Measurements from ENCODE around the gene MS4A6E. TPM values are rescaled to one million over a fixed set of nuclear protein-coding genes. Genes with fewer than 3 reads are reported as not detected.

The MS4A6E gene
- total RNA-seq, 4 donors from 2014 or later = not detected

DNA sequence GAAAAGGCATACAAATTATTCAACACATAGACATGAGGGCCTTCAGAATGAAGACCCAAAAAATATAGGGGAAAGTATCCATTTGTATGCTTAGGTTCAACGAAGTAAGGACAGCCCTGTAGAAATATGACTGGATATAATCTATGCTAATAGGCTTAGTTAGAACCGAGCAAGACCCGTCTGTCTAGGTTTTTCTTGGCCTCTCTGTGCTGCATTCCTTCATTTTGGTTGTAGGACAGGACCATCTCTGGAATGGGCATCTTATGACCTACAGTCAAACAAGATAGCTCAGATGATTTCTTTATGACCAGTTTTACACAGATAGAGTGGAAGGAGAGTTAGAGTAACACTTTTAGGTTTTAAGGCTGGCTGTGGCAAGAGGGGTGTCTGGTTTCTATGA is 45.7 kb downstream of the MS4A6E start:
- H3K4me1 ChIP-seq = peaks cover 0 to 13% (median 0%) of the 10 kb centered on the region in 3 donors
- no peaks in the 10 kb centered on the region for H3K36me3 ChIP-seq
- no peaks in the 10 kb centered on the region for H3K9me3 ChIP-seq
- 67 to 74% methylated on average over 3 of the region's 3 CpGs for WGBS, 2 donors
- no peak overlapping the region for H3K27ac ChIP-seq
- intact Hi-C loops (cut with DNase I) = no loop called here
- DNase-seq = no peak
- H3K4me3 ChIP-seq = no peak overlapping the region
- H3K27me3 ChIP-seq = no peaks in the 10 kb centered on the region
- no peak for TF ChIP-seq POLR2A (IDR thresholded peaks at IDR 0.05)
- TF ChIP-seq, protein P1, sequence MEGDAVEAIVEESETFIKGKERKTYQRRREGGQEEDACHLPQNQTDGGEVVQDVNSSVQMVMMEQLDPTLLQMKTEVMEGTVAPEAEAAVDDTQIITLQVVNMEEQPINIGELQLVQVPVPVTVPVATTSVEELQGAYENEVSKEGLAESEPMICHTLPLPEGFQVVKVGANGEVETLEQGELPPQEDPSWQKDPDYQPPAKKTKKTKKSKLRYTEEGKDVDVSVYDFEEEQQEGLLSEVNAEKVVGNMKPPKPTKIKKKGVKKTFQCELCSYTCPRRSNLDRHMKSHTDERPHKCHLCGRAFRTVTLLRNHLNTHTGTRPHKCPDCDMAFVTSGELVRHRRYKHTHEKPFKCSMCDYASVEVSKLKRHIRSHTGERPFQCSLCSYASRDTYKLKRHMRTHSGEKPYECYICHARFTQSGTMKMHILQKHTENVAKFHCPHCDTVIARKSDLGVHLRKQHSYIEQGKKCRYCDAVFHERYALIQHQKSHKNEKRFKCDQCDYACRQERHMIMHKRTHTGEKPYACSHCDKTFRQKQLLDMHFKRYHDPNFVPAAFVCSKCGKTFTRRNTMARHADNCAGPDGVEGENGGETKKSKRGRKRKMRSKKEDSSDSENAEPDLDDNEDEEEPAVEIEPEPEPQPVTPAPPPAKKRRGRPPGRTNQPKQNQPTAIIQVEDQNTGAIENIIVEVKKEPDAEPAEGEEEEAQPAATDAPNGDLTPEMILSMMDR (IDR thresholded peaks at IDR 0.05) = no peak

- Histone ChIP-seq H3K36me3 (no peaks in the 10 kb centered on the region), H3K27me3 (no peaks in the 10 kb centered on the region), H3K27ac (no peak overlapping the region), H3K4me1 (peaks cover 0 to 11% (median 0%) of the 10 kb centered on the region in 3 donors), H3K9me3 (no peaks in the 10 kb centered on the region), H3K4me3 (no peak overlapping the region)
- intact Hi-C loops (cut with DNase I) = no loop called here
- DNase-seq = no peak
- TF ChIP-seq, protein P1 (IDR thresholded peaks at IDR 0.05) = no peak
- TF ChIP-seq POLR2A (IDR thresholded peaks at IDR 0.05) = no peak
- 92% methylated on average over 3 of the region's 3 CpGs for WGBS, 2 donors
These were observed 48.3 kb downstream of the MS4A6E start for GRCh38 chr11:60375316-60375715.

DNA sequence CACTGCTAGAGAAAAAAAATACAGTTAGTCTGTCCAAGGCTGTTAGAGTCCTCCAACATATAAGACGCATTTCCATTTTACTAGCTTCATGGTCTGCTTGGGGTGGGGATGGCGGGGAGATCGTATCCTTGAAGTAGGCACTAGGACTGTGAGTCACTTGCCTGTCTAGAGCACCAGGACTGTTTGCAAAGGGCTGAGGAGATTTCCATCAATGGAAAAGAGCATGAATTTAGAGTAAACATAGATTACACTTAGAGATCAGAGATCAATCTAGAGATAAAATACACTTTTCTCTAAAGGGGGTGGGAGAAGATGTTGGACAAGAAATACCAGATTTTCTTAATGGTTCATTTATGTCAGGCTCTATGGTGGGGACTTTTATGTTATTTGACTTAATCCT is 49.5 kb downstream of the MS4A6E start:
- H3K27me3 ChIP-seq = no peaks in the 10 kb centered on the region
- no peaks in the 10 kb centered on the region for H3K36me3 ChIP-seq
- no peak overlapping the region for H3K4me3 ChIP-seq
- peak overlapping the region in 1 of 4 donors; percentile 9 for H3K27ac ChIP-seq
- H3K4me1 ChIP-seq = no peaks in the 10 kb centered on the region
- DNase-seq = no peak
- intact Hi-C loops (cut with DNase I) = no loop called here
- TF ChIP-seq POLR2A (IDR thresholded peaks at IDR 0.05) = no peak
- TF ChIP-seq, protein P1 (IDR thresholded peaks at IDR 0.05) = no peak
- WGBS, 2 donors = 50 to 58% methylated on average over 3 of the region's 3 CpGs
- no peaks in the 10 kb centered on the region for H3K9me3 ChIP-seq

GRCh38 chr11:60377401-60378136 is 50.5 kb downstream of the MS4A6E start:
- no peaks in the 10 kb centered on the region for H3K36me3 ChIP-seq
- TF ChIP-seq, protein P1 (IDR thresholded peaks at IDR 0.05) = no peak
- TF ChIP-seq POLR2A (IDR thresholded peaks at IDR 0.05) = peak in 1 of 4 donors; percentile 33
- 78 to 89% methylated on average over 1 to 2 of the region's 2 CpGs for WGBS, 2 donors
- H3K27ac ChIP-seq = peak overlapping the region in 3 of 4 donors; percentile 9 to 68 (median 25)
- no peaks in the 10 kb centered on the region for H3K9me3 ChIP-seq
- H3K4me3 ChIP-seq = no peak overlapping the region
- DNase-seq = no peak
- intact Hi-C loops (cut with DNase I) = no loop called here
- H3K27me3 ChIP-seq = no peaks in the 10 kb centered on the region
- no peaks in the 10 kb centered on the region for H3K4me1 ChIP-seq

- Histone ChIP-seq H3K27ac (peak within 1 kb of the TSS in 3 of 4 donors; percentile 11 to 68 (median 25)), H3K4me3 (peak within 1 kb of the TSS in 3 of 4 donors; percentile 7 to 47 (median 20))
- 22 to 25% methylated on average over 3 of the region's 3 CpGs for WGBS, 2 donors
These were observed 51.3 kb downstream of the MS4A6E start, which contains the start of gene MS4A7 for GRCh38 chr11:60378354-60378753. MS4A7 (plus strand) TSS chr11:60378532; CDS start chr11:60383142, 4,610 bp downstream.

More at GRCh38 chr11:60378354-60378753, 51.3 kb downstream of the MS4A6E start, which contains the start of gene MS4A7:
- H3K36me3 ChIP-seq = no peaks in the 10 kb centered on the region
- DNase-seq = no peak
- intact Hi-C loops (cut with DNase I) = no loop called here
- no peaks in the 10 kb centered on the region for H3K9me3 ChIP-seq
- TF ChIP-seq, protein P1 (IDR thresholded peaks at IDR 0.05) = no peak
- TF ChIP-seq POLR2A (IDR thresholded peaks at IDR 0.05) = peak in 2 of 4 donors; percentile 52 to 69
- no peaks in the 10 kb centered on the region for H3K4me1 ChIP-seq
- H3K27me3 ChIP-seq = no peaks in the 10 kb centered on the region
